Lung (tissue), 12 donors: ENCODE measurements around the gene EEF1A2. TPM values are rescaled to one million over a fixed set of nuclear protein-coding genes. Genes with fewer than 3 reads are reported as not detected.
A peak's percentile ranks its signal among the peaks of the same experiment; 100 is the strongest.

Experiments used
- ATAC-seq: fragments of 200-7000 bp; cut with Tn5 transposase; one replicate; pipeline ENCODE4 v1.9.1; 2020; ENCODE audit warnings: moderate number of reproducible peaks; ENCODE audit not compliant: insufficient read depth, low FRiP score
- DNase-seq, 3 donors: peaks; one replicate each; pipeline ENCODE4 v3.0.0-alpha.2; 2013 to 2017
- H3K27ac ChIP-seq, 2 donors: one replicate each; pipeline ENCODE4 v1.5.1; 2013; ENCODE audit warnings: mild to moderate bottlenecking in 2 of 2, moderate library complexity in 2 of 2, control low read depth in 1 of 2, inconsistent platforms in 1 of 2, low read depth in 1 of 2, low read length in 1 of 2
- H3K27me3 ChIP-seq, 3 donors: one replicate each; pipeline ENCODE4 v1.5.1; 2013; ENCODE audit warnings: low read length in 2 of 3; ENCODE audit not compliant: control insufficient read depth in 3 of 3, insufficient read depth in 3 of 3
- H3K36me3 ChIP-seq, 4 donors: one replicate each; pipeline ENCODE4 v1.5.1; 2013; ENCODE audit warnings: low read length in 4 of 4, mild to moderate bottlenecking in 1 of 4, moderate library complexity in 1 of 4; ENCODE audit not compliant: control insufficient read depth in 4 of 4, insufficient read depth in 4 of 4
- H3K4me1 ChIP-seq, 5 donors: one replicate each; pipeline ENCODE4 v1.5.1; 2013; ENCODE audit warnings: low read length in 5 of 5, mild to moderate bottlenecking in 2 of 5, moderate library complexity in 1 of 5; ENCODE audit not compliant: control insufficient read depth in 5 of 5, insufficient read depth in 5 of 5
- H3K4me3 ChIP-seq: one replicate; pipeline ENCODE4 v1.5.1; 2013; ENCODE audit warnings: mild to moderate bottlenecking, control low read depth, moderate library complexity
- H3K9ac ChIP-seq, 2 donors: one replicate each; pipeline ENCODE4 v1.5.1; 2013; ENCODE audit warnings: low read length in 2 of 2, control low read depth in 1 of 2; ENCODE audit not compliant: insufficient read depth in 1 of 2
- H3K9me3 ChIP-seq, 4 donors: one replicate each; pipeline ENCODE4 v1.5.1; 2013; ENCODE audit warnings: low read length in 3 of 4, mild to moderate bottlenecking in 1 of 4, moderate library complexity in 1 of 4; ENCODE audit not compliant: control insufficient read depth in 4 of 4, insufficient read depth in 3 of 4
- WGBS, 2 donors: extraction: QIAGEN DNeasy Blood & Tissue Kit; methylation state at CpG; one replicate each; pipeline ENCODE4 v1.1.7; 2013; 5-methylcytosine and 5-hydroxymethylcytosine counted together
- polyA plus RNA-seq, 2 donors: library from polyadenylated mRNA; stranded (reverse); fragments of 200-250 nt; gene quantifications; one replicate each; pipeline ENCODE4 v1.2.1, GENCODE V29; 2013
- total RNA-seq, 2 donors: library from RNA; depleted of rRNA in 1 of 2; stranded (reverse); fragments of >200 nt in 1 of 2; gene quantifications; one replicate each; pipeline ENCODE4 v1.2.1, GENCODE V29; 2014 to 2021
- TF ChIP-seq, protein P1 (sequence below): IDR thresholded peaks from 2 replicates; pipeline ENCODE4 v1.5.1; 2012; ENCODE audit warnings: mild to moderate bottlenecking; ENCODE audit errors: control extremely low read depth, extremely low read depth
- donor health status: control.
- donor health status: control.
- donor health status: Bipolar disorder and iron deficiency.
- donor health status: healthy.
- donor health status: DM: yes; HTN: yes; CAD: no.

The EEF1A2 gene
- total and polyA plus RNA-seq, 4 donors = 0.47 to 1.9 (median 1.0) TPM

DNA sequence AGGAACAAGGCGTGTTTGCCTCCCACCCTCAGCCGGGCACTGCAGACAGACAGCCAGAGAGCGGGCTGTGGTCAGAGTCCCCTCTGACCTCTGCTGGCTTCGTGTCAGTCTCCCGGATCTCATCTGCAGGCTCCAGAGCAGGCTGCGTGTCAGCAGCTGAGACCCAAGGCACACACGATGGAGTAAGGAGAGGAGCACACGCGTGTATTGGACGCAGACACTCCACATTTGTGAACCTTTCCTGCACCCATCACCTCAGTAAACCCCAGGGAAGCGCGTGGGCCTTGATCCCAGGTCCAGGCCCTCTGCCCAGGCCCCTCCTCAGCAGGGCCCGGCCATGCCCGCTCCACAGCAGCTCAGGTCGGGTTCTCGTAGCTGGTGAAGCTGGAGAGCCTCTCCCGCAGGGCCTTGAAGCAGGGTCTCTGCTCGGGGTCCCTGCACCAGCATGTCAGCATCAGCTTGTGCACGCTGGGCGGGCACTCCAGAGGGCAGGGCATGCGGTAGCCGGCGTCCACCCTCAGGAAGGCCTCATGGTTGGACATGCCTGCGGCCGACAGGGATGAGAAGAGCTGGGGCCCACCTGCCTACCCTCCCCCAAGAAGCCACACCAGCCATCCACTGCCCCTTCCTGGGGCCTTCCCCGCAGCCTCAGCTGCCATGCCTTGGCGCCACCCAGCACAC is 30.4 kb upstream of the EEF1A2 start:
- no peak overlapping the region for H3K9ac ChIP-seq
- H3K27ac ChIP-seq = no peak overlapping the region
- H3K9me3 ChIP-seq = no peaks in the 10 kb centered on the region
- no peak overlapping the region for H3K4me3 ChIP-seq
- peaks cover 0 to 7% (median 3%) of the 10 kb centered on the region in 3 donors for H3K27me3 ChIP-seq
- H3K4me1 ChIP-seq = peaks cover 0 to 6% (median 0%) of the 10 kb centered on the region in 5 donors
- WGBS, 2 donors = 75 to 88% methylated on average over 26 to 27 of the region's 27 CpGs
- DNase-seq (peak in 1 of 3 donors; percentile 11), ATAC-seq (no peak)
- TF ChIP-seq, protein P1, sequence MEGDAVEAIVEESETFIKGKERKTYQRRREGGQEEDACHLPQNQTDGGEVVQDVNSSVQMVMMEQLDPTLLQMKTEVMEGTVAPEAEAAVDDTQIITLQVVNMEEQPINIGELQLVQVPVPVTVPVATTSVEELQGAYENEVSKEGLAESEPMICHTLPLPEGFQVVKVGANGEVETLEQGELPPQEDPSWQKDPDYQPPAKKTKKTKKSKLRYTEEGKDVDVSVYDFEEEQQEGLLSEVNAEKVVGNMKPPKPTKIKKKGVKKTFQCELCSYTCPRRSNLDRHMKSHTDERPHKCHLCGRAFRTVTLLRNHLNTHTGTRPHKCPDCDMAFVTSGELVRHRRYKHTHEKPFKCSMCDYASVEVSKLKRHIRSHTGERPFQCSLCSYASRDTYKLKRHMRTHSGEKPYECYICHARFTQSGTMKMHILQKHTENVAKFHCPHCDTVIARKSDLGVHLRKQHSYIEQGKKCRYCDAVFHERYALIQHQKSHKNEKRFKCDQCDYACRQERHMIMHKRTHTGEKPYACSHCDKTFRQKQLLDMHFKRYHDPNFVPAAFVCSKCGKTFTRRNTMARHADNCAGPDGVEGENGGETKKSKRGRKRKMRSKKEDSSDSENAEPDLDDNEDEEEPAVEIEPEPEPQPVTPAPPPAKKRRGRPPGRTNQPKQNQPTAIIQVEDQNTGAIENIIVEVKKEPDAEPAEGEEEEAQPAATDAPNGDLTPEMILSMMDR = no peak
- no peaks in the 10 kb centered on the region for H3K36me3 ChIP-seq

DNA sequence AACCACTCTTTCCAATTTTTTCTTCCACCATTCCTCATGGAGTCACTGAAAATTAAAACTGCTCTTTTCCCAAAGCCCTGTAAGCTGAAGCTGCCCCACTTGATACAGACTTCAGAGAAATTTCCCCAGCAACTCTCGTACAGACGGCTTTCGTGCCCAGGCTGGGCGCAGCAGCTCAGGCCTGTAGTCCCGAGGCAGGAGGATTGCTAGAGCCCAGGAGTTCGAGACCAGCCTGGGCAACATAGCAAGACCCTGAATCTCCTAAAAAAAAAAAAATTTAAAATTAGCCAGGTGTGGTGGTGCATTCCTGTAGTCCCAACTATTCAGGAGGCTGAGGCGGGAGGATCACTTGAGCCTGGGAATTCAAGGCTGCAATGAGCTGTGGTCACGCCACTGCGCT is 28.3 kb upstream of the EEF1A2 start:
- H3K36me3 ChIP-seq = peaks cover 0 to 12% (median 10%) of the 10 kb centered on the region in 4 donors
- H3K9me3 ChIP-seq = peaks cover 0 to 5% (median 0%) of the 10 kb centered on the region in 4 donors
- no peak for ATAC-seq
- TF ChIP-seq, protein P1 = no peak
- H3K4me1 ChIP-seq = peaks cover 0 to 13% (median 4%) of the 10 kb centered on the region in 5 donors
- H3K27me3 ChIP-seq = peaks cover 0 to 4% (median 3%) of the 10 kb centered on the region in 3 donors
- no peak overlapping the region for H3K4me3 ChIP-seq
- WGBS, 2 donors = 86 to 90% methylated on average over 9 of the region's 9 CpGs
- no peak overlapping the region for H3K27ac ChIP-seq
- DNase-seq = peak in 1 of 3 donors; percentile 12
- no peak overlapping the region for H3K9ac ChIP-seq

DNA sequence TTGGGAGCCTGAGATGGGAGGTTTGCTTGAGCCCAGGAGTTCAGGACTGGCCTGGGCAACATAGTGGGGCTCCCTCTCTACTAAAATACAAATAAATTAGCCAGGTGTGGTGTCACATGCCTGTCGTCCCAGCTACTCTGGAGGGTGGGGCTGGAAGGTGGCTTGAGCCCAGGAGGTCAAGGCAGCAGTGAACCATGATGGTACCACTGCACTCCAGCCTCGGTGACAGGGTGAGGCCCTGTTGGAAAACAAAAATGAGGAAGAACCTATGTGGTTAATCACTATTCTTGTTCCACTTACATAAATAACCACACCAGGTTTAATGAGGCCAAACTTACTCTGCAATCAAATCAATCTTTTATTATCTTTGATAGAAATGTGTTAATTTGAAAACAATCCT is 27.1 kb upstream of the EEF1A2 start:
- no peak overlapping the region for H3K27ac ChIP-seq
- DNase-seq (peak in 1 of 3 donors; percentile 16), ATAC-seq (no peak)
- H3K27me3 ChIP-seq = no peaks in the 10 kb centered on the region
- H3K4me1 ChIP-seq = peaks cover 0 to 21% (median 7%) of the 10 kb centered on the region in 5 donors
- 10 to 25% methylated on average over 2 of the region's 2 CpGs for WGBS, 2 donors
- H3K9me3 ChIP-seq = peaks cover 0 to 5% (median 0%) of the 10 kb centered on the region in 4 donors
- H3K36me3 ChIP-seq = peaks cover 0 to 22% (median 14%) of the 10 kb centered on the region in 4 donors
- H3K4me3 ChIP-seq = no peak overlapping the region
- H3K9ac ChIP-seq = no peak overlapping the region
- TF ChIP-seq, protein P1 = no peak
